ENCODE results near the gene IDI1.

DNA sequence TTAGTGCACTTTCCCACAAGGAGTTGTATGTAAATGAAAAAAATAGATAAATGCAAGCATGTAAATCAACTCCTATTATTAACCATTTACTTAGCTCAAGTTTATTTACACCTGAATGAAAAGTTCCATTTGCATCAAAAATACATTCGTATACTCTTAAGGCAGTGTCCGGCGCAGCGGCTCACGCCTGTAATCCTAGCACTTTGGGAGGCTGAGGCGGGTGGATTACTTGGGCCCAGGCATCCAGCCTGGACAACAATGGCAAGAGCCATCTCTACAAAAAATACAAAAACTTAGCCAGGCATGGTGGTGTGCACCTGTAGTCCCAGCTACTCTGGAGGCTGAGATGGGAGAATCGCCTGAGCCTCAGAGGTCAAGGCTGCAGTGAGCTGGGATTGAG, 19.1 kb downstream of the IDI1 start:
- TF ChIP-seq PRDM15 (CRISPR knock-in tag; IDR thresholded peaks at IDR 0.05) (no peak), ELF4 (CRISPR knock-in tag; IDR thresholded peaks at IDR 0.05; ENCODE audit: low read depth) (no peak), ETV6 (CRISPR knock-in tag; IDR thresholded peaks at IDR 0.05) (no peak), FOXJ3 (CRISPR knock-in tag; IDR thresholded peaks at IDR 0.05; ENCODE audit: borderline replicate concordance) (no peak), SP1 (CRISPR knock-in tag; conservative IDR thresholded peaks at IDR 0.05) (no peak), USF2 (CRISPR knock-in tag; IDR thresholded peaks at IDR 0.05) (no peak)
- TF ChIP-seq, protein P1, sequence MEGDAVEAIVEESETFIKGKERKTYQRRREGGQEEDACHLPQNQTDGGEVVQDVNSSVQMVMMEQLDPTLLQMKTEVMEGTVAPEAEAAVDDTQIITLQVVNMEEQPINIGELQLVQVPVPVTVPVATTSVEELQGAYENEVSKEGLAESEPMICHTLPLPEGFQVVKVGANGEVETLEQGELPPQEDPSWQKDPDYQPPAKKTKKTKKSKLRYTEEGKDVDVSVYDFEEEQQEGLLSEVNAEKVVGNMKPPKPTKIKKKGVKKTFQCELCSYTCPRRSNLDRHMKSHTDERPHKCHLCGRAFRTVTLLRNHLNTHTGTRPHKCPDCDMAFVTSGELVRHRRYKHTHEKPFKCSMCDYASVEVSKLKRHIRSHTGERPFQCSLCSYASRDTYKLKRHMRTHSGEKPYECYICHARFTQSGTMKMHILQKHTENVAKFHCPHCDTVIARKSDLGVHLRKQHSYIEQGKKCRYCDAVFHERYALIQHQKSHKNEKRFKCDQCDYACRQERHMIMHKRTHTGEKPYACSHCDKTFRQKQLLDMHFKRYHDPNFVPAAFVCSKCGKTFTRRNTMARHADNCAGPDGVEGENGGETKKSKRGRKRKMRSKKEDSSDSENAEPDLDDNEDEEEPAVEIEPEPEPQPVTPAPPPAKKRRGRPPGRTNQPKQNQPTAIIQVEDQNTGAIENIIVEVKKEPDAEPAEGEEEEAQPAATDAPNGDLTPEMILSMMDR (IDR thresholded peaks at IDR 0.05), result no peak
- TF ChIP-seq, protein P2, sequence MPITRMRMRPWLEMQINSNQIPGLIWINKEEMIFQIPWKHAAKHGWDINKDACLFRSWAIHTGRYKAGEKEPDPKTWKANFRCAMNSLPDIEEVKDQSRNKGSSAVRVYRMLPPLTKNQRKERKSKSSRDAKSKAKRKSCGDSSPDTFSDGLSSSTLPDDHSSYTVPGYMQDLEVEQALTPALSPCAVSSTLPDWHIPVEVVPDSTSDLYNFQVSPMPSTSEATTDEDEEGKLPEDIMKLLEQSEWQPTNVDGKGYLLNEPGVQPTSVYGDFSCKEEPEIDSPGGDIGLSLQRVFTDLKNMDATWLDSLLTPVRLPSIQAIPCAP (CRISPR knock-in tag; IDR thresholded peaks at IDR 0.05), result no peak
- TF ChIP-seq, protein P3, sequence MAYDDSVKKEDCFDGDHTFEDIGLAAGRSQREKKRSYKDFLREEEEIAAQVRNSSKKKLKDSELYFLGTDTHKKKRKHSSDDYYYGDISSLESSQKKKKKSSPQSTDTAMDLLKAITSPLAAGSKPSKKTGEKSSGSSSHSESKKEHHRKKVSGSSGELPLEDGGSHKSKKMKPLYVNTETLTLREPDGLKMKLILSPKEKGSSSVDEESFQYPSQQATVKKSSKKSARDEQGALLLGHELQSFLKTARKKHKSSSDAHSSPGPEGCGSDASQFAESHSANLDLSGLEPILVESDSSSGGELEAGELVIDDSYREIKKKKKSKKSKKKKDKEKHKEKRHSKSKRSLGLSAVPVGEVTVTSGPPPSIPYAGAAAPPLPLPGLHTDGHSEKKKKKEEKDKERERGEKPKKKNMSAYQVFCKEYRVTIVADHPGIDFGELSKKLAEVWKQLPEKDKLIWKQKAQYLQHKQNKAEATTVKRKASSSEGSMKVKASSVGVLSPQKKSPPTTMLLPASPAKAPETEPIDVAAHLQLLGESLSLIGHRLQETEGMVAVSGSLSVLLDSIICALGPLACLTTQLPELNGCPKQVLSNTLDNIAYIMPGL (CRISPR knock-in tag; IDR thresholded peaks at IDR 0.05), result no peak
